Middle frontal gyrus (tissue), 1 donor: ENCODE results near the gene NUDT14.

ENCODE experiments used
- DNase-seq: peaks from one replicate; pipeline ENCODE4 v3.0.0-alpha.2; 2015; ENCODE audit warnings: low spot score; ENCODE audit errors: extremely low spot score

NUDT14 gene

GRCh38 chr14:105135700-105136395 lies 45.3 kb downstream of the NUDT14 start:
- DNase-seq: no peak

GRCh38 chr14:105132921-105133654 lies 48.0 kb downstream of the NUDT14 start:
- no peak for DNase-seq

GRCh38 chr14:105131241-105131640 lies 49.9 kb downstream of the NUDT14 start:
- no peak for DNase-seq

GRCh38 chr14:105128059-105128458 lies 53.1 kb downstream of the NUDT14 start:
- DNase-seq: no peak

GRCh38 chr14:105126981-105127329 lies 54.2 kb downstream of the NUDT14 start:
- DNase-seq: no peak

- DNase-seq: no peak
These were observed 54.8 kb downstream of the NUDT14 start for GRCh38 chr14:105126126-105126980.

GRCh38 chr14:105124823-105125222 lies 56.3 kb downstream of the NUDT14 start:
- no peak for DNase-seq

- DNase-seq: no peak
These were observed 56.9 kb downstream of the NUDT14 start for GRCh38 chr14:105123981-105124765.

GRCh38 chr14:105123064-105123665 lies 57.9 kb downstream of the NUDT14 start:
- no peak for DNase-seq
